ENCODE measurements around the gene SCNM1.
A peak's percentile ranks its signal among the peaks of the same experiment; 100 is the strongest.
"Not testable (repeated sequence)": the region's sequence is repeated elsewhere in the genome, so short reads cannot be mapped to it uniquely, and the experiment has no call there.

SCNM1 gene

DNA sequence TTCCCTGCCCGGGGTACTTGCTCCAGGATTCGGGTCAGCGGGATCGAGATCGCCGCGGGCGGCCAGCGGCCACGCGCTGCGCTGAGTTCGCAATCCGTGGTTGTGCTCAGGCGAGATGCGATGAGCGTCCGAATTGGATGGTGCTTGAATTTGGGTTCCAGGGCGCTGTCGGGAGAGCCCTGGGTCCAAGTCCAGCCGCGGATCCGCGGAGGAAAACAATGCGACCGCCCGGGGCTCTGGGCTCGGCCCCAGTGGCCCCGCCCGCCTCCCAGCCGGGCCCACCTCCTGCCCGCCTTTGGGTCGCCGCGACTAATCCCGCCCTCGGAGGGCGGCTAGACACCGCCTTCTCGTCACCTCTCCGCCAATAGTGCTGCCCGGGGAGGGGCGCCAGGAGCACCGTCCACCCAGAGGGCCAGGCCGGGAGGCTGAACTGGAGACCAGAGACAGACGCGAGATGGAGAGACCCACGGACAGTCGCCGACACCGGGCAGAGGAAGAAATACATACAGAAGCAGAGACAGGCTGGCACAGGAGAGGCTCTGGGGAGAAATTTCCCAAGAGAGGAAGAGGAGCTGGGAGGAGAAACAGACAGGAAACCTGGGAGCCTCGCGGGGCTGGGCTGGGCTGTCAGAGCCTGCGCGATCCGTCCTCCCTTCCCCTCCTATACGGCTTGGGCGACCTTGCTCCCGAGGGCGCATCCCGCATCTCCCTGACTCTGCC, 19.4 kb upstream of the SCNM1 start, which contains the start of gene SEMA6C:
TSS of gene SEMA6C (minus strand) at position 220 of the 720 bp plus-strand sequence. CDS start 4,010 bp downstream, outside the sequence.
- peak; percentile 88 for DNase-seq (ENCODE audit: low spot score)

DNA sequence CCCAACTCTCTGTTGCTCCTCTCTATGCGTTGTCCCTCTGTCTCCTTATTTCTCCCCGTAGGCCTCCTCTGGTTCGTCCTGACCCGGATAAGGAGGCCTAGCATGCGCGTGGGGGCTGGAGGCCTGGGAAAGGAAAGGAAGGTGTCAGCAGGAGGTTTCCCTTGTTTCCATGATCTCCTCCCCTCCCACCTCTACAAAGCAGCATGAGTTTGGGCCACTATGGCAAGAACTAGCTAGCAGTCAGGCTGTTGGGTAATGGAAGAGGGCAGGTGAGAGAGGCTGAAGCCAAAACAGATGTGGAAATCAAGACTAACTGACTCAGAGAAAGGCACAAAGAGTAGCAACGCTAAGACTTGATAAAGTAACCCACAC, 18.8 kb upstream of the SCNM1 start:
- no peak for DNase-seq (ENCODE audit: low spot score)

DNA sequence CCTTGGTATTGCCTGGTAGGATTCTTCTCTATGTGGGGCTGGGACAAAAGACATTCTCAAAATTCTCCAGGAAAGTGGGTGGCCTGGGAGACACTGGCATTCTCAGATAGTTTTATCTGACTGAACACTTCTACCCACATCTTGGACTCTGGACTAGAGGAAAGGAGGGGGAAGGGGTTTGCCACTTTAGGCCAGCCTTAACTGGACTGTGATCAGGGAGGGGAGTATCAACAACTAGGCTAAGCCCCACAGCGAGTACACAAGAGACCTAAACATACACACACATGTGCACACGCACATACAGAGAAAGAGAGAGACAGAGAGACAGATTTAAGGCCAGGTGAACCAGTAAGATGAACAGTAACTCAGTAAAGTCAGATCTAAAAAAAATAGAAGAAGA, 18.3 kb upstream of the SCNM1 start:
- DNase-seq (ENCODE audit: low spot score) = no peak

GRCh38 chr1:151156515-151156819, 9.5 kb upstream of the SCNM1 start, which contains the start of gene TNFAIP8L2:
TSS of gene TNFAIP8L2 (plus strand) at chr1:151156649. CDS start at chr1:151158698, 2,049 bp downstream.
- DNase-seq (ENCODE audit: low spot score) = peak; percentile 76

DNA sequence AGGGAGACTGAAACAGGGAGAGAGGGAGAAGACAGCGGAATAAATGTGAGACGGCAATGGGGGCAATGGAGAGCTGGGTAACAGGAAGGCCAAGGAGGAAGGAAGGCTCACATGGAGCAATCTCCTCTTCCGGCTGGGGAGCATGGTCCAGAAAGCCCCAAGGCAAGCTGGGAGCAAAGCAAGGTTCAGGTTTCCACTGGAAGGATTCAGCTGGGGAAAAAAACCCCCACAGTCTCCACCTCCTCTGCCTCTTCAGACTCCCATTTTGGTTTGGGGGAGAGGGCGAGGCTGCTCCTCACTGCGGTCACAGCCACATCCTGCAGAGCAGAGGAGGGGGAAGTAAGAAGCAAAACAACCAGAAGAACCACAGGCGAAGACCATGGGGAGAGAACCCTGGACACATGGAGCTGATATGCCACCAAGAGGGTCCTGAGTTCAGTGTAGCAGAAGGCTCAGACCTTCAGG, 8.8 kb upstream of the SCNM1 start:
- DNase-seq (ENCODE audit: low spot score) = peak; percentile 70

DNA sequence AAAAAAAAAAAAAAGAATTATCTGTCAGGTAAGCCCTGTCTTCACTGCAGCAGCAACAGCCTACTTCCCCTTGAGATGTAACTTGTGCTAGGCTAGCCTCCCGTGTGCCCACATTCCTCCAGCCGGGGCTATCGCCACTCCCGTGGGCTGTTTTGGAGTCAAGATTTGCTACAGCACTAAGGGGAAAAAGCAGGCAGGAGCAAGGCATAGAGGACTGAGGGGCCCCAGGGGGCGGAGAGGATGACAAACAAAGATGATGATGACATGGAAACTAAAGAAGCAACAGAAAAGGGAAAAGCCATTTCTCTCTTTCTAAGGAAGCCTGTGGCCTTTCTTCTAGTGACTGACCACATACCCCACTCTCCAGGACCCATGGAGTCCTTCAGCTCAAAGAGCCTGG, 7.6 kb upstream of the SCNM1 start:
- DNase-seq (ENCODE audit: low spot score) = no peak

- no peak for DNase-seq (ENCODE audit: low spot score)
These were observed 7.1 kb upstream of the SCNM1 start for GRCh38 chr1:151158751-151159251.

GRCh38 chr1:151159373-151159772, 6.6 kb upstream of the SCNM1 start:
- DNase-seq (ENCODE audit: low spot score) = no peak

- no peak for DNase-seq (ENCODE audit: low spot score)
These were observed 1.1 kb upstream of the SCNM1 start for GRCh38 chr1:151164732-151165280.

DNA sequence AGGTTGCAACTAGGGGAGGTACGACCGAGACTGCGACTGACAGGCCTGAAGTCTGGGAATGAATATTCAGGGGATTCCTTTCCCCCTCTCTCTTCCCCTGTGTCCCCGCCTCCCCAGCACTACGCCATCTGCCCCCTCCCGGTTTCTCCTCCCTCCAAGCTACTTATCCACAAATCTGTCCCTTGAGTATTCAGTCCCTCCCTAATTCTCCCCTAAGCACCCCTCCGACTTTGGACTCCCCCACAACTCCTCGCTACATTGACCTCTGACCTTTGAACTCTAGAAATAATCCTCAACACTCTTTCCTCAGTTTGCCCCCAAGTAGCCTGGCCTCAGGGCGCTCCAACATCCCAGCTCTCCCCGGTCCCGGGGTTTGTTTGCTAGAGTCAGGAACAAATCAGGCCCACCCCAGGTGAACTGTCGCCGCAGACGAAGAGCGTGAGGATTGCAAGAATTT, 635 bp upstream of the SCNM1 start:
- DNase-seq (ENCODE audit: low spot score) = no peak

GRCh38 chr1:151166505-151166956, 587 bp downstream of the SCNM1 start:
- DNase-seq (ENCODE audit: low spot score) = no peak

- DNase-seq (ENCODE audit: low spot score) = no peak
These were observed 1.2 kb downstream of the SCNM1 start for GRCh38 chr1:151167116-151167515.

DNA sequence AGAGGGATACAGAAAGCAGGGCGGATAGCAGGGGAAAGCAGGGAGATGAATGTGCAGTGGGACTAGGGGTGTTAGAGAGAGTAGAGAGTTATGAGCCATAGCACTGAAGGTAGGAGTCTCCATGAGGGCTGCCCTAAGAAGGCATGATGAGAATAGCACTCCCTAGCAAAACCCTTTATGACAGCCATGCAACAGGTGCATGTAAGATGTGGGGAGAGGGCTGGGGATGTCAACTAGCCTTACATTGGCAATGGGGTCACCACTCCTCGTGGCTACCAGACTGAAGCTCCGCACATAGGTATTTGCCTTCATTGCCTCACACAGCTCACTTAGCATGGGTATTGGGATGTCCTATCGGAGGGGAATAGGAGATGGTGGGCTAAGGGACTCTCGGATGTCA, 5.2 kb downstream of the SCNM1 start:
- DNase-seq (ENCODE audit: low spot score) = no peak

DNA sequence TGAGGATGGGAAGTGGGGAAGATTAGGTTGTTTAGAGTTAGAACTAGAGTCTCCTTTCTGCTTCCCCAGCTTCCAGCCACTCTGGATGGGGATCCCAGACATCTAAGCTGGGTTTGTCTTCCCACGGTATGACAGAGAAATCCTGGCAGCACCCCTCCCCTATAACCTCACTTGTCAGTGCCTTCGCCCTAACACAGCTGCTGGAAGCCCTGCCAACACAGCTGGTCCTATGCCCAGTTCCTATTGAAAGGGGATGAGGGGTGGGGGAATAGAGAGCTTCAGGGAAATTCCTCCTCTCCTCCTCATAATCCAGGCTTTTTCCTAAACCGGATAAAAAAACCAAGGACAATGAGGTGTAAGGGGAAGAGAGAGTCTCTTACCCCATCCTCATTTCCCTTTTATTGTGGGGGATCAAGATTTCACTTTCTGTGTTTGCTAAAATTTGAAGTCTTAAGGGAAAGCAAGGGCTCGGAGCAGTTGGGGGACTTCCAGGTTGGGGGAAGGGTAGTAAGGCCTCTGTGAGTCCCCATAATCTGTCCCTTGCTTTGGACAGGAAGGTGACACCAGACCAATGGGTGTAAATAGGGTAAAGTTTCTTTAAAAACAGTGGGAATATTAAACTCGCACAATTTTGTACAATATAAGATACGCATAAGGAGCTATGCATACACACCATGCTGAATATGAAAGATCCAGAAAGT, 9.2 kb downstream of the SCNM1 start:
- no peak for DNase-seq (ENCODE audit: low spot score)

GRCh38 chr1:151175863-151176262, 9.9 kb downstream of the SCNM1 start, which contains the start of gene TMOD4:
TSS of gene TMOD4 (minus strand) at chr1:151175981. CDS start at chr1:151174875, 1,106 bp downstream.
- DNase-seq (ENCODE audit: low spot score) = no peak

DNA sequence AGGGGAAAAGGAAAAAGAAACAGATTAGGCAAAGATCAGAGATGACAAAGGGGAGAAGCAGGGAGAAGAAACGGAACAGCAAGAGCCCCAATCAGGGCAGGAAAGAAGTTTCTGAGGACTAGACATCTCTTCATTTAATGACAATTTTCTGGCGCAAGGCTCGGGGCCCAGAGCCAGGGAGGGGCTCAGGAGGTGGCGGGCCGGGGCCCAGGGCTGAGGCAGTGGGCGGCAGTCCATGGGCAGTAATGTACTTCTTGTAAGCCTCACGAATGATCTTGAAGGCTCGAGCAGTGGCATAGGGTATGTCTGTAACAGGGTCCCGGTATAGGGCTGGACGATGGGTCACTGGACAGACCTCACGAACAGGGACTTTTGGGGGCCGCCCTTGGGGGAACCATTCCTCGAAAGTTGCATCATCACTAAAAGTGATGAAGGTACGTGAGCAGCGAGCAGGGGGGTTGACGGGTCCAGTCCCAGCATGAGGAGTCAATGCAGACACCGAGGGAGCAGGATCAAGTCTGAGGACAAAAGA, 10.6 kb downstream of the SCNM1 start:
- DNase-seq (ENCODE audit: low spot score) = no peak

- no peak for DNase-seq (ENCODE audit: low spot score)
These were observed 18.3 kb downstream of the SCNM1 start for GRCh38 chr1:151184211-151184610.

- no peak for DNase-seq (ENCODE audit: low spot score)
These were observed 21.3 kb downstream of the SCNM1 start for GRCh38 chr1:151187205-151187604.

GRCh38 chr1:151188667-151189066, 22.7 kb downstream of the SCNM1 start:
- DNase-seq (ENCODE audit: low spot score) = not testable (repeated sequence)

DNA sequence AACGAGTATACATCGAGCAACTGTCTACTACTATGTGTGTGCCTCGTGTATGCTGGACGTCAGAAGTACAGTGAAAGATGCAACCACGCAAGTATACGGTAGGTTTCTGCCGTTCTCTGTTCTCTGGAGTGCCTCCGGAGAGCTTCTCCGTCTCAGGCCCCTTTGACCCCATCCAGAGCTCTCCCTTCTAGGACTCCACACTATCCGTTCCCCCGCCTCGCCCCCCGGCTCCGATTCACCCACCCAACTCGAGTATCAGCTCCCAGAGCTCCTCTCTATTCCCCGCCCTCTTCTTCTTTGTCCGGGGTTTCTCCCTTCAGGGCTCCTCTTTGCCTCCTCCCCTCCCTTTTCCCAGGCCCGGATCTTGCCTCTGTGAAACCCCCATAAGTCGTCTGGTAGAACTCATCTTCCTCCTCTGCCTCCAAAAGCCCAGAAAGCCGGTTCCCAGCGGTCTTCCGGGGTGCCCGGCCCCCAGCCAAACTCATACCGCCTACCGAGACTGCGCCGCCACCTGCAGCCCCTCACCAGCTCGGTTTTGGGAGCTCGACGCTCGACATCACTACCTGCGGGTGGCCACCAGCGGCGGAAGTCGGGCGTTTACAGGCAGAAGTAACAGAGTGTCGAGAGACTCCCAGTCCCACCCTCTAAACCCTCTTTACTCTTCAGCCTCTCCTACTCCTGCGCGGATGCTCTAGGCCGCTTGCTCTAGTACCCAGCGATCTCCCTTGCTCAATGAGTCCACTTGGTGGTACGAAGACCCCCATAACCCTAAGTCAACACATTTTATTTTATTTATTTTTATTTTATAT, 23.9 kb downstream of the SCNM1 start, which contains the start of gene VPS72:
TSS of gene VPS72 (minus strand) at position 561 of the 809 bp plus-strand sequence. CDS start at position 485, 76 bp downstream.
- DNase-seq (ENCODE audit: low spot score) = peak; percentile 91

DNA sequence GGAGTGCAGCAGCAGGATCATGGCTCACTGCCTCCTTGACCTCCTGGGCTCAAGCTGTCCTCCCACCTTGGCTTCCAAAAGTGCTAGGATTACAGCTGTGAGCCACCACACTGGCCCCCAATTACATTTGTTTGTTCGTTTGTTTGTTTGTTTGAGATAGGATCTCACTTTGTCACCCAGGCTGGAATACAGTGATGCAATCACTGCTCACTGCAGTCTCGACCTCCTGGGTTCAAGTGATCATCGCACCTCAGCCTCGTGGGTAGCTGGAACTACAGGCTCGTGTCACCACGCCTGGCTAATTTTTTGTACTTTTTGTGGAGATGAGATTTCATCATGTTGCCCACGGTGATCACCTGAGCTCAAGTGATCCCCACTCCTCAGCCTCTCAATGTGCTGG, 26.1 kb downstream of the SCNM1 start:
- no peak for DNase-seq (ENCODE audit: low spot score)
